RCC 7860 (cell line): Measurements from ENCODE around the gene SF3B3.
A peak's percentile ranks its signal among the peaks of the same experiment; 100 is the strongest.
"Not testable (repeated sequence)": the region's sequence is repeated elsewhere in the genome, so short reads cannot be mapped to it uniquely, and the experiment has no call there.

Source experiments
- DNase-seq: peaks from one replicate; pipeline ENCODE4 v3.0.0-alpha.2; 2015; ENCODE audit warnings: low spot score
- FAIRE-seq: peaks from 2 replicates; lab custom pipeline; 2012; peaks lifted over from hg19 to GRCh38; lab: Jason Lieb, UNC

SF3B3 gene

GRCh38 chr16:70510216-70510615 lies 13.4 kb upstream of the SF3B3 start:
- no peak for DNase-seq
- FAIRE-seq = no peak

GRCh38 chr16:70511833-70512232 lies 11.8 kb upstream of the SF3B3 start:
- no peak for FAIRE-seq

GRCh38 chr16:70512456-70512855 lies 11.2 kb upstream of the SF3B3 start:
- FAIRE-seq (peak; percentile 53), DNase-seq (peak; percentile 91)

More at GRCh38 chr16:70511833-70512232, 11.8 kb upstream of the SF3B3 start:
- DNase-seq = no peak

- peak; percentile 41 for DNase-seq
- FAIRE-seq = no peak
Measured at GRCh38 chr16:70520612-70521297, 2.9 kb upstream of the SF3B3 start.

GRCh38 chr16:70522216-70523075 lies 1.2 kb upstream of the SF3B3 start:
- FAIRE-seq = no peak

GRCh38 chr16:70523076-70523742 lies 407 bp upstream of the SF3B3 start, which contains the start of gene COG4:
Gene COG4 (minus strand): TSS chr16:70523554. CDS start chr16:70523543, 11 bp downstream.
- FAIRE-seq (peak; percentile 78), DNase-seq (peak; percentile 69)

More at GRCh38 chr16:70522216-70523075, 1.2 kb upstream of the SF3B3 start:
- DNase-seq = no peak

GRCh38 chr16:70524399-70524825 lies 796 bp downstream of the SF3B3 start:
- not testable (repeated sequence) for DNase-seq

GRCh38 chr16:70526403-70526802 lies 2.8 kb downstream of the SF3B3 start:
- DNase-seq = no peak
- FAIRE-seq = no peak

More at GRCh38 chr16:70524399-70524825, 796 bp downstream of the SF3B3 start:
- not testable (repeated sequence) for FAIRE-seq

GRCh38 chr16:70527315-70527996 lies 3.8 kb downstream of the SF3B3 start:
- no peak for FAIRE-seq
- no peak for DNase-seq

- DNase-seq (peak; percentile 45), FAIRE-seq (peak; percentile 77)
Measured at GRCh38 chr16:70529051-70529777, 5.6 kb downstream of the SF3B3 start.

GRCh38 chr16:70529954-70530353 lies 6.3 kb downstream of the SF3B3 start:
- FAIRE-seq, DNase-seq: not testable (repeated sequence)

GRCh38 chr16:70534971-70535370 lies 11.4 kb downstream of the SF3B3 start:
- no peak for FAIRE-seq
- no peak for DNase-seq

- no peak for DNase-seq
- FAIRE-seq = no peak
Measured at GRCh38 chr16:70540994-70541393, 17.4 kb downstream of the SF3B3 start.

GRCh38 chr16:70544548-70544947 lies 20.9 kb downstream of the SF3B3 start:
- DNase-seq = no peak
- FAIRE-seq = no peak

GRCh38 chr16:70548936-70549335 lies 25.3 kb downstream of the SF3B3 start:
- FAIRE-seq (no peak), DNase-seq (no peak)

GRCh38 chr16:70550082-70550481 lies 26.5 kb downstream of the SF3B3 start:
- FAIRE-seq = no peak

GRCh38 chr16:70551788-70552187 lies 28.2 kb downstream of the SF3B3 start:
- no peak for DNase-seq
- no peak for FAIRE-seq

More at GRCh38 chr16:70550082-70550481, 26.5 kb downstream of the SF3B3 start:
- DNase-seq = no peak

GRCh38 chr16:70552675-70553074 lies 29.1 kb downstream of the SF3B3 start:
- DNase-seq = no peak
- FAIRE-seq = no peak

- no peak for FAIRE-seq
- no peak for DNase-seq
Measured at GRCh38 chr16:70553645-70554044, 30.0 kb downstream of the SF3B3 start.

- DNase-seq (no peak), FAIRE-seq (no peak)
Measured at GRCh38 chr16:70556063-70556462, 32.4 kb downstream of the SF3B3 start.
